ENCODE data around the gene BSDC1.

GRCh38 chr1:32388641-32389040 lies 5.6 kb downstream of the BSDC1 start:
- TF ChIP-seq CTCF (conservative IDR thresholded peaks at IDR 0.05; ENCODE audit: low read length) (no peak), EZH2phosphoT487 (IDR thresholded peaks at IDR 0.05; ENCODE audit: borderline replicate concordance) (no peak)

Measured in Loucy (cell line).